Prostate gland (tissue), 2 donors: ENCODE measurements around the gene GAL3ST3.

ENCODE experiments used
- POLR2A ChIP-seq: fragments of 450-650 bp; IDR thresholded peaks from one replicate; pipeline ENCODE4 v1.6.1; 2016; ENCODE audit warnings: antibody characterized with exemption, mild to moderate bottlenecking
- POLR2AphosphoS5 ChIP-seq: sonication (generic); formaldehyde crosslinking; IDR thresholded peaks from one replicate; pipeline ENCODE4 v1.6.1; 2017; ENCODE audit warnings: antibody characterized with exemption
- TF ChIP-seq, protein P1 (sequence below), 4 experiments: fragments of 200-600 bp in 2 of 4; fragments of 450-650 bp in 2 of 4; sonication (generic) in 2 of 4; IDR thresholded peaks; 1 replicate in 3 of 4; 2 replicates in 1 of 4; pipeline ENCODE4 v1.5.1; 2016 to 2019; ENCODE audit warnings: antibody characterized with exemption in 4 of 4, mild to moderate bottlenecking in 2 of 4, moderate library complexity in 2 of 4

DNA sequence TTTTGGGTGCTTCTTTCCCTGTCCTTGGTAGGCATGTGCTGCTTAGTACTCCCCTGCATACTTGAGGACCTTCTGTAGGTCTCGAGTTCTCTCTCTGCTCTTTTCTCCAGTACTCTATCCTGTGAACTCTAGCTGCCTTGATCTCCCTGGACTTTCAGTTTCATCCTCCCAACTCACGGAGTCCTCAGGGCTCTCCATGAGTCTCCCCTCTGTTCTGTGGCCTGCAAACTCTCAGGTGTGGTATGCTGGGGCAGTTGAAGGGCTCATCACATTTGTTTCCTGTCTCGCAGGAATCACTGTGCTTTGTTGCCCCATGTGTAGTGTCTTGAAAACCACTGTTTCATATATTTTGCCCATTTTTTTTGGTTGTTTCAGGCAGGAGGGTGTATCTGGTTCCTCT lies 17.8 kb upstream of the GAL3ST3 start:
- TF ChIP-seq, protein P1, sequence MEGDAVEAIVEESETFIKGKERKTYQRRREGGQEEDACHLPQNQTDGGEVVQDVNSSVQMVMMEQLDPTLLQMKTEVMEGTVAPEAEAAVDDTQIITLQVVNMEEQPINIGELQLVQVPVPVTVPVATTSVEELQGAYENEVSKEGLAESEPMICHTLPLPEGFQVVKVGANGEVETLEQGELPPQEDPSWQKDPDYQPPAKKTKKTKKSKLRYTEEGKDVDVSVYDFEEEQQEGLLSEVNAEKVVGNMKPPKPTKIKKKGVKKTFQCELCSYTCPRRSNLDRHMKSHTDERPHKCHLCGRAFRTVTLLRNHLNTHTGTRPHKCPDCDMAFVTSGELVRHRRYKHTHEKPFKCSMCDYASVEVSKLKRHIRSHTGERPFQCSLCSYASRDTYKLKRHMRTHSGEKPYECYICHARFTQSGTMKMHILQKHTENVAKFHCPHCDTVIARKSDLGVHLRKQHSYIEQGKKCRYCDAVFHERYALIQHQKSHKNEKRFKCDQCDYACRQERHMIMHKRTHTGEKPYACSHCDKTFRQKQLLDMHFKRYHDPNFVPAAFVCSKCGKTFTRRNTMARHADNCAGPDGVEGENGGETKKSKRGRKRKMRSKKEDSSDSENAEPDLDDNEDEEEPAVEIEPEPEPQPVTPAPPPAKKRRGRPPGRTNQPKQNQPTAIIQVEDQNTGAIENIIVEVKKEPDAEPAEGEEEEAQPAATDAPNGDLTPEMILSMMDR (IDR thresholded peaks at IDR 0.05) = no peak
- no peak for TF ChIP-seq POLR2A
- TF ChIP-seq POLR2AphosphoS5 = no peak
